Activated CD4-positive, alpha-beta T cell treated with anti-CD3 and anti-CD28 coated beads, Interleukin-2, amount 10 ng/mL, durations not matched to agents 7 days and 5 days (primary cell): ENCODE results near the gene CYB561D2. TPM values are rescaled to one million over a fixed set of nuclear protein-coding genes. Genes with fewer than 3 reads are reported as not detected.
A peak's percentile ranks its signal among the peaks of the same experiment; 100 is the strongest.

Experiments
- CTCF ChIA-PET: fragments of 350-600 bp; sonication (Branson Sonifier 250); formaldehyde crosslinking; loops from one replicate; lab custom pipeline; 2021; ENCODE audit warnings: antibody characterized with exemption; lab: Charles Lee
- POLR2A ChIA-PET: fragments of 350-600 bp; sonication (Branson Sonifier 250); formaldehyde crosslinking; loops from one replicate; lab custom pipeline; 2021; ENCODE audit warnings: antibody characterized with exemption; lab: Charles Lee
- DNase-seq: peaks from one replicate; pipeline ENCODE4 v3.0.0-alpha.2; 2020
- H3K27ac Mint-ChIP-seq: one replicate; pipeline ENCODE4 v1.8.0; 2021; ENCODE audit warnings: mild to moderate bottlenecking, moderate library complexity, mixed read lengths
- H3K27me3 Mint-ChIP-seq: one replicate; pipeline ENCODE4 v1.8.0; 2021; ENCODE audit warnings: mixed read lengths
- H3K36me3 Mint-ChIP-seq: one replicate; pipeline ENCODE4 v1.8.0; 2021; ENCODE audit warnings: low read depth, mixed read lengths
- H3K4me1 Mint-ChIP-seq: one replicate; pipeline ENCODE4 v1.8.0; 2021; ENCODE audit warnings: mixed read lengths
- H3K4me3 Mint-ChIP-seq: one replicate; pipeline ENCODE4 v1.8.0; 2021; ENCODE audit warnings: mild to moderate bottlenecking, moderate library complexity, mixed read lengths
- H3K9me3 Mint-ChIP-seq: one replicate; pipeline ENCODE4 v1.8.0; 2021; ENCODE audit warnings: mixed read lengths
- total RNA-seq, 2 experiments: library from RNA; stranded (reverse); gene quantifications; one replicate each; pipeline ENCODE4 v1.2.3, GENCODE V29; 2021

The CYB561D2 gene
- total RNA-seq, 2 experiments from 2014 or later: 35.3 to 40.9 TPM

- ChIA-PET CTCF (interaction anchor here (0.8 to 1.9 kb wide), 6 partner anchors 9 to 124 kb away, joined by 4 to 14 read pairs (median 5); partner anchors contain the start of gene TUSC2), POLR2A (no interaction called here)
- no peak overlapping the region for H3K27ac Mint-ChIP-seq
- DNase-seq: no peak
- peaks cover 4% of the 10 kb centered on the region for H3K36me3 Mint-ChIP-seq
- peaks cover 47% of the 10 kb centered on the region for H3K4me1 Mint-ChIP-seq
- no peaks in the 10 kb centered on the region for H3K27me3 Mint-ChIP-seq
- H3K4me3 Mint-ChIP-seq: peak overlapping the region; percentile 4
- H3K9me3 Mint-ChIP-seq: no peaks in the 10 kb centered on the region
Measured at GRCh38 chr3:50318615-50319014, 32.0 kb upstream of the CYB561D2 start.

GRCh38 chr3:50319181-50319893 lies 31.3 kb upstream of the CYB561D2 start:
- DNase-seq: no peak
- POLR2A ChIA-PET: no interaction called here
- Mint-ChIP-seq H3K9me3 (no peaks in the 10 kb centered on the region), H3K27me3 (no peaks in the 10 kb centered on the region), H3K4me1 (peaks cover 46% of the 10 kb centered on the region), H3K36me3 (peaks cover 4% of the 10 kb centered on the region), H3K4me3 (peak overlapping the region; percentile 12), H3K27ac (no peak overlapping the region)
- CTCF ChIA-PET: interaction anchor here (0.7 to 1.9 kb wide), 5 partner anchors 11 to 125 kb away, joined by 3 to 6 read pairs (median 5); partner anchors contain the start of gene IFRD2

GRCh38 chr3:50319894-50320625 lies 30.6 kb upstream of the CYB561D2 start:
- Mint-ChIP-seq H3K4me3 (peak overlapping the region; percentile 82), H3K4me1 (peaks cover 48% of the 10 kb centered on the region), H3K36me3 (peaks cover 4% of the 10 kb centered on the region), H3K9me3 (no peaks in the 10 kb centered on the region), H3K27me3 (no peaks in the 10 kb centered on the region), H3K27ac (peak overlapping the region; percentile 83)
- CTCF ChIA-PET: interaction anchor here (0.7 to 1.4 kb wide), 4 partner anchors 13 to 28 kb away, joined by 3 to 7 read pairs (median 4); partner anchors contain the start of genes HYAL3, IFRD2 and NAA80
- no peak for DNase-seq
- POLR2A ChIA-PET: no interaction called here

GRCh38 chr3:50320853-50321335 lies 29.8 kb upstream of the CYB561D2 start:
- no peaks in the 10 kb centered on the region for H3K9me3 Mint-ChIP-seq
- peak overlapping the region; percentile 82 for H3K4me3 Mint-ChIP-seq
- peak overlapping the region; percentile 83 for H3K27ac Mint-ChIP-seq
- ChIA-PET CTCF (interaction anchor here (0.7 to 4.2 kb wide), 4 partner anchors 14 to 26 kb away, joined by 4 to 52 read pairs (median 6); partner anchors contain the start of genes HYAL3 and NAA80), POLR2A (interaction anchor here (0.6 kb wide), 1 partner anchor 37 kb away, joined by 3 read pairs; no protein-coding TSS in a partner anchor)
- peaks cover 4% of the 10 kb centered on the region for H3K36me3 Mint-ChIP-seq
- H3K27me3 Mint-ChIP-seq: no peaks in the 10 kb centered on the region
- H3K4me1 Mint-ChIP-seq: peaks cover 45% of the 10 kb centered on the region
- DNase-seq: peak; percentile 65

GRCh38 chr3:50321336-50322114 lies 29.1 kb upstream of the CYB561D2 start:
- Mint-ChIP-seq H3K4me3 (peak overlapping the region; percentile 75), H3K36me3 (peaks cover under 1% of the 10 kb centered on the region), H3K27ac (peak overlapping the region; percentile 97), H3K9me3 (no peaks in the 10 kb centered on the region), H3K4me1 (peaks cover 40% of the 10 kb centered on the region), H3K27me3 (no peaks in the 10 kb centered on the region)
- ChIA-PET POLR2A (interaction anchor here (0.6 to 0.7 kb wide), 2 partner anchors 24 to 38 kb away, joined by 3 read pairs; partner anchors contain the start of gene ZMYND10), CTCF (interaction anchor here (1.4 to 4.2 kb wide), 3 partner anchors 13 to 26 kb away, joined by 5 to 52 read pairs (median 7); partner anchors contain the start of genes HYAL3 and NAA80)
- DNase-seq: peak; percentile 86

GRCh38 chr3:50322115-50322385 lies 28.6 kb upstream of the CYB561D2 start:
- Mint-ChIP-seq H3K27me3 (no peaks in the 10 kb centered on the region), H3K4me1 (peaks cover 39% of the 10 kb centered on the region), H3K27ac (no peak overlapping the region), H3K9me3 (no peaks in the 10 kb centered on the region), H3K4me3 (peak overlapping the region; percentile 75), H3K36me3 (no peaks in the 10 kb centered on the region)
- DNase-seq: no peak
- POLR2A ChIA-PET: interaction anchor here (0.7 kb wide), 1 partner anchor 23 kb away, joined by 3 read pairs; the partner anchor contains the start of gene ZMYND10
- CTCF ChIA-PET: interaction anchor here (1.7 to 4.2 kb wide), 4 partner anchors 8 to 27 kb away, joined by 5 to 52 read pairs (median 13); partner anchors contain the start of genes HYAL3 and NAA80

GRCh38 chr3:50322386-50323091 lies 28.1 kb upstream of the CYB561D2 start, which contains the start of gene HYAL2:
HYAL2 (minus strand) TSS chr3:50322745; CDS start chr3:50320489, 2,256 bp downstream.
- H3K36me3 Mint-ChIP-seq: no peaks in the 10 kb centered on the region
- H3K4me1 Mint-ChIP-seq: peaks cover 39% of the 10 kb centered on the region
- H3K4me3 Mint-ChIP-seq: peak within 1 kb of the TSS; percentile 75
- DNase-seq: peak; percentile 5
- ChIA-PET CTCF (interaction anchor here (1.5 to 4.2 kb wide), 5 partner anchors 9 to 27 kb away, joined by 5 to 52 read pairs (median 7); partner anchors contain the start of genes HYAL3 and NAA80), POLR2A (no interaction called here)
- H3K27me3 Mint-ChIP-seq: no peaks in the 10 kb centered on the region
- H3K27ac Mint-ChIP-seq: peak within 1 kb of the TSS; percentile 97
- no peaks in the 10 kb centered on the region for H3K9me3 Mint-ChIP-seq

- Mint-ChIP-seq H3K27me3 (no peaks in the 10 kb centered on the region), H3K27ac (no peak overlapping the region), H3K36me3 (no peaks in the 10 kb centered on the region), H3K9me3 (no peaks in the 10 kb centered on the region), H3K4me1 (peaks cover 41% of the 10 kb centered on the region), H3K4me3 (peak overlapping the region; percentile 6)
- POLR2A ChIA-PET: interaction anchor here (0.6 kb wide), 1 partner anchor 98 kb away, joined by 4 read pairs; no protein-coding TSS in a partner anchor
- DNase-seq: peak; percentile 5
- CTCF ChIA-PET: interaction anchor here (1.5 to 4.2 kb wide), 5 partner anchors 9 to 28 kb away, joined by 5 to 52 read pairs (median 7); partner anchors contain the start of genes HYAL3 and NAA80
Measured at GRCh38 chr3:50323092-50323600, 27.5 kb upstream of the CYB561D2 start.

- DNase-seq: peak; percentile 5
- Mint-ChIP-seq H3K27me3 (no peaks in the 10 kb centered on the region), H3K4me3 (no peak overlapping the region), H3K4me1 (peaks cover 43% of the 10 kb centered on the region), H3K9me3 (no peaks in the 10 kb centered on the region), H3K36me3 (peaks cover 4% of the 10 kb centered on the region), H3K27ac (peak overlapping the region; percentile 50)
- CTCF ChIA-PET: interaction anchor here (0.6 to 4.2 kb wide), 11 partner anchors 8 to 95 kb away, joined by 3 to 52 read pairs (median 4); partner anchors contain the start of genes CYB561D2, HYAL3, NAA80 and NPRL2
- POLR2A ChIA-PET: interaction anchor here (0.6 kb wide), 1 partner anchor 99 kb away, joined by 4 read pairs; no protein-coding TSS in a partner anchor
Measured at GRCh38 chr3:50323614-50324199, 27.0 kb upstream of the CYB561D2 start.

GRCh38 chr3:50324351-50325112 lies 26.1 kb upstream of the CYB561D2 start:
- Mint-ChIP-seq H3K4me3 (no peak overlapping the region), H3K9me3 (no peaks in the 10 kb centered on the region), H3K27ac (peak overlapping the region; percentile 3), H3K27me3 (no peaks in the 10 kb centered on the region), H3K36me3 (peaks cover 4% of the 10 kb centered on the region), H3K4me1 (peaks cover 40% of the 10 kb centered on the region)
- peak; percentile 67 for DNase-seq
- POLR2A ChIA-PET: no interaction called here
- CTCF ChIA-PET: interaction anchor here (0.5 to 4.2 kb wide), 12 partner anchors 9 to 376 kb away, joined by 3 to 52 read pairs (median 4); partner anchors contain the start of genes CYB561D2, HYAL3, NAA80 and NPRL2
